GM13977 (cell line): ENCODE data around the gene LIMS2.

ENCODE experiments used
- DNase-seq: peaks from one replicate; pipeline ENCODE4 v3.0.0; 2012; ENCODE audit warnings: low spot score
- CTCF ChIP-seq: IDR thresholded peaks from 2 replicates; pipeline ENCODE4 v1.5.1; 2012; ENCODE audit warnings: mild to moderate bottlenecking, control low read depth; ENCODE audit not compliant: insufficient read depth; ENCODE audit errors: extremely low read depth, missing control alignments
- in situ Hi-C: fragments of 300-500 bp; cut with MboI; formaldehyde crosslinking; loops from one replicate; pipeline ENCODE4 v1.12.0; 2022; ENCODE audit warnings: low sequenced_read_pairs, low pct_unique_long_range_greater_than_20kb, mixed read lengths, inconsistent platforms; ENCODE audit not compliant: unreplicated experiment

The LIMS2 gene

DNA sequence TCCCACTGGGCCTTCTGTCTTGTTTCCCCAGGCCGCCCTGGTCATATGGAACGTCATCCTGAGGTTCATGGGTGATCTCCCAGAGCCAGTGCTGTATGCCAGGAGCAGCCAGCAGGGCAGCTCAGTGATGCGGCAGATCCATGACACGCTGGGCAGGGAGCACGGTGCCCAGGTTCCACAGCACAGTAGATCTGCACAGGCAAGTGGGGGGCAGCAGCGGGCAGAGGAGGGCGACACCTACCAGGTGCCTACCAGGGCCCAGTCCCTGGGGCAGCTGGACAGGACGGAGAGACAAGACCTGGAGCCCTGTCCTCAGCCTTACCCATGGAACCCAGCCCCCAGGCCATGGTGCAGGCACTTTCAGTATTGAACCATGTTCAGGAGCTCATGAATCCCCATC is 65.5 kb downstream of the LIMS2 start:
- TF ChIP-seq CTCF: no peak
- in situ Hi-C loops: no loop called here

DNA sequence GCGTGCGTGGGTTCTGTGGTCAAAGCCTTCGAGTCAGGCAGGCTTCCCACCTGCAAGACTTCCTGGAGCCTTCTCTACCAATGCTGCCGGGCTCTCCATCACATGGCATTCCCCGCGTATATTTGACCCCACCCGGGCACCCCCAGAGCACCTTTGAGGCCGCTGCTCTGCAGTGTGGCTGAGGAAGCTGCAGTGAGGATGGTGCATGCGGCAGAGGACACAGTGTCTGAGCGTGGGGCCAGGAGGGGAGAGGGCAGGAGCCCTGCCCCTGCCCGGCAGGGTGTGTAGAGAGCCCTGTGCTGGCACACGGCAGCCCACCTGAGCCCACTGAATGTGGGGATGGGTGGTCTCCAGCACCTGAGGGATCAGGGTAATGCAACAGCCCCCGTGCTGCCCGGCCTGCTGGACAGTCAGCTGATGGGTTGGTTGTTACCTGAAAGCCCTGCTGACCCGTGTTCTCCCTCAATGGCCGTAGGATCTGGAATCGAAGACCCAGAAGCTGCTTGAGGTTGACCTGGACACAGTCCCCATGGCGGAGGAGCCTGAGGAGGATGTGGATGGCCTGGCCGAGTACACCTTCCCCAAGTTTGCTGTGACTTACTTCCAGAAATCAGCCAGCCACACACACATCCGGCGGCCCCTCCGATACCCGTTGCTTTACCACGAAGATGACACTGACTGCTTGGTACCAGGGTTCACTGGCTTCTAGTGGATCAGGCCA is 66.1 kb downstream of the LIMS2 start:
- no peak for TF ChIP-seq CTCF
- DNase-seq: no peak
- in situ Hi-C loops: no loop called here

More for the DNA sequence above, 65.5 kb downstream of the LIMS2 start:
- no peak for DNase-seq

GRCh38 chr2:127608061-127609030 is 67.0 kb downstream of the LIMS2 start:
- TF ChIP-seq CTCF: no peak
- in situ Hi-C loops: no loop called here

DNA sequence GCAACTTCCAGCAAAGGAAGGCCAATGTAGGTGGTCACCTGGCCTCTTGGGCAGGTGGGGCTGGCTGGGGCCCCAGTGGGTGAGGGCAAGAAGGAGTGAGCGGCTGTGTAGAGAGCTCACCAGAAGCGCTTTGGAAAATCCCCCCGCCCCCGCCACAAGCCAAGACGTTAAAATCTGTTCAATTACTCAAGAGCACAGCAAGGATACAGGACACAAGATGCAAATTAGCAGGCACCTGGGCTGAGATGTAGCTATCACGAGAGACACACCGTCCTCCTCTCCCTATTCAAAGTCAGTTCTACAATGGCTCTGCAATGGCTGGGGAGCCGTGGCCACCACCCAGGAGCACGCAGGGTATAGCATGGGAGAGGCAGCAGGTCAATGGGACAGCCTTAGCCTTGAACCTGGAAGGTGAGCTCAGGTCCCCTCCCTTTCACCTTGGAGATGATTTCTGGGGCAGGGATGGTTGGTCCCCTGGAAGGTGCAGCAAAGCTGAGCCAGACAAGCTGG is 67.9 kb downstream of the LIMS2 start:
- in situ Hi-C loops: no loop called here
- DNase-seq: no peak
- TF ChIP-seq CTCF: no peak

More at GRCh38 chr2:127608061-127609030, 67.0 kb downstream of the LIMS2 start:
- DNase-seq: no peak

- no peak for DNase-seq
- in situ Hi-C loops: no loop called here
- no peak for TF ChIP-seq CTCF
Observed at GRCh38 chr2:127606625-127607398, 68.5 kb downstream of the LIMS2 start.
